Astrocyte (in vitro differentiated cells and primary cell): ENCODE data around the gene TAF1B. TPM values are rescaled to one million over a fixed set of nuclear protein-coding genes. Genes with fewer than 3 reads are reported as not detected.

Experiments used
- DNase-seq: peaks from one replicate; pipeline ENCODE4 v3.0.0-alpha.2; 2010; ENCODE audit warnings: low read depth
- FAIRE-seq: peaks from 2 replicates; lab custom pipeline; 2011; peaks lifted over from hg19 to GRCh38; lab: Jason Lieb, UNC
- H2AFZ ChIP-seq: 2 replicates; pipeline ENCODE4 v1.6.0; 2012; ENCODE audit warnings: low read depth, low read length, inconsistent platforms
- H3K27ac ChIP-seq: 2 replicates; pipeline ENCODE4 v1.5.1; 2011; ENCODE audit warnings: low read depth, low read length, inconsistent platforms
- H3K27me3 ChIP-seq: 2 replicates; pipeline ENCODE4 v1.6.0; 2011; ENCODE audit warnings: low read length, inconsistent platforms; ENCODE audit not compliant: insufficient read depth
- H3K36me3 ChIP-seq: 2 replicates; pipeline ENCODE4 v1.5.1; 2011; ENCODE audit warnings: low read length, inconsistent platforms; ENCODE audit not compliant: insufficient read depth
- H3K4me1 ChIP-seq: 2 replicates; pipeline ENCODE4 v1.5.1; 2011; ENCODE audit warnings: low read length, inconsistent platforms; ENCODE audit not compliant: insufficient read depth
- H3K4me2 ChIP-seq: 2 replicates; pipeline ENCODE4 v1.6.0; 2012; ENCODE audit warnings: low read length, inconsistent platforms
- H3K4me3 ChIP-seq: 2 replicates; pipeline ENCODE4 v1.5.1; 2011; ENCODE audit warnings: low read depth, mild to moderate bottlenecking, low read length, inconsistent platforms; ENCODE audit not compliant: insufficient read depth
- H3K79me2 ChIP-seq: 2 replicates; pipeline ENCODE4 v1.6.0; 2012; ENCODE audit warnings: mild to moderate bottlenecking, low read length, inconsistent platforms; ENCODE audit not compliant: insufficient read depth
- H3K9ac ChIP-seq: 2 replicates; pipeline ENCODE4 v1.6.0; 2012; ENCODE audit warnings: mild to moderate bottlenecking, low read length, inconsistent platforms
- H3K9me3 ChIP-seq: 2 replicates; pipeline ENCODE4 v1.5.1; 2012; ENCODE audit warnings: low read depth, mild to moderate bottlenecking, low read length, inconsistent platforms; ENCODE audit not compliant: insufficient read depth
- H4K20me1 ChIP-seq: 2 replicates; pipeline ENCODE4 v1.6.0; 2012; ENCODE audit warnings: low read length, inconsistent platforms; ENCODE audit not compliant: insufficient read depth
- H3K27ac Mint-ChIP-seq: one replicate; pipeline ENCODE4 v1.8.0; 2021; ENCODE audit warnings: mild to moderate bottlenecking, mixed read lengths; ENCODE audit not compliant: unreplicated experiment
- H3K27me3 Mint-ChIP-seq: one replicate; pipeline ENCODE4 v1.8.0; 2021; ENCODE audit warnings: low read depth, mixed read lengths; ENCODE audit not compliant: unreplicated experiment
- H3K36me3 Mint-ChIP-seq: one replicate; pipeline ENCODE4 v1.8.0; 2021; ENCODE audit warnings: low read depth, mixed read lengths; ENCODE audit not compliant: unreplicated experiment
- H3K4me1 Mint-ChIP-seq: one replicate; pipeline ENCODE4 v1.8.0; 2021; ENCODE audit warnings: low read depth, mixed read lengths; ENCODE audit not compliant: unreplicated experiment
- H3K4me3 Mint-ChIP-seq: one replicate; pipeline ENCODE4 v1.8.0; 2021; ENCODE audit warnings: mild to moderate bottlenecking, moderate library complexity, mixed read lengths; ENCODE audit not compliant: unreplicated experiment
- H3K9me3 Mint-ChIP-seq: one replicate; pipeline ENCODE4 v1.8.0; 2021; ENCODE audit warnings: mild to moderate bottlenecking, mixed read lengths; ENCODE audit not compliant: unreplicated experiment
- CTCF ChIP-seq: IDR thresholded peaks from 2 replicates; pipeline ENCODE4 v1.5.1; 2011; ENCODE audit warnings: low read depth, mild to moderate bottlenecking, inconsistent platforms, low read length, moderate library complexity; ENCODE audit not compliant: insufficient read depth
- EZH2 ChIP-seq: IDR thresholded peaks from 2 replicates; pipeline ENCODE4 v1.6.1; 2012; ENCODE audit warnings: mild to moderate bottlenecking, low read length, inconsistent platforms; ENCODE audit not compliant: insufficient read depth
- total RNA-seq: library from RNA; stranded (reverse); gene quantifications from 2 replicates; pipeline ENCODE4 v1.2.1, GENCODE V29; 2021

TAF1B gene
- total RNA-seq, 1 donor from 2014 or later = 14.5 TPM

- no peak overlapping the region for H3K9ac ChIP-seq
- H3K9me3 Mint-ChIP-seq = no peaks in the 10 kb centered on the region
- peaks cover 14% of the 10 kb centered on the region for H3K4me1 ChIP-seq
- no peaks in the 10 kb centered on the region for H3K27me3 Mint-ChIP-seq
- H3K4me2 ChIP-seq = no peak overlapping the region
- H3K36me3 ChIP-seq = peaks cover 9% of the 10 kb centered on the region
- no peaks in the 10 kb centered on the region for H4K20me1 ChIP-seq
- peaks cover 21% of the 10 kb centered on the region for H3K4me1 Mint-ChIP-seq
- H3K79me2 ChIP-seq = no peaks in the 10 kb centered on the region
- H3K27me3 ChIP-seq = no peaks in the 10 kb centered on the region
- H3K27ac ChIP-seq = no peak overlapping the region
- peaks cover 10% of the 10 kb centered on the region for H3K36me3 Mint-ChIP-seq
- no peaks in the 10 kb centered on the region for H3K9me3 ChIP-seq
- no peak overlapping the region for H2AFZ ChIP-seq
- H3K27ac Mint-ChIP-seq = no peak overlapping the region
- H3K4me3 ChIP-seq = no peak overlapping the region
- FAIRE-seq (no peak), DNase-seq (no peak)
- no peak overlapping the region for H3K4me3 Mint-ChIP-seq
- TF ChIP-seq EZH2 = no peak
- no peak for TF ChIP-seq CTCF
These were observed 94.0 kb downstream of the TAF1B start for GRCh38 chr2:9937258-9937657.

DNA sequence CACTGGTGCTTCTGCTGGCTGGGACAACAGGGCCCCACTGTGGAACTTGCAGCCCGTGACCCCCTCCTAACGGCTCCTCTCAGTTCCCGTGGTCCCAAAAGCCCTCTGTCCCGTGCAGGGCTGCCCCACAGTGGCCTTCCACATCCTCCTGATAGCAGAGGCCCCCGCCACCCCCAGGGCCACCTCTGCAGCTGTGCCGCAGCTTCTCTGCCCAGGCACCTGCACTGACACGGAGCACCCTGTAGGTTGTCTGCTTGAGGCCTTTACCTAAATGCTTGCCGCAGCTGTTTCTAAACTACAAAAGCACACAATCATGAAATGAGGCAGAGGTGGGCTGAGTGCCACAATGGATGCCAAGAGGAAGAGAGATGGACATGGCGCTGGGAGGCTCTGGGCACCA lies 94.7 kb downstream of the TAF1B start:
- no peak overlapping the region for H3K27ac Mint-ChIP-seq

More for the DNA sequence above, 94.7 kb downstream of the TAF1B start:
- Histone ChIP-seq H3K27ac (no peak overlapping the region), H3K4me2 (no peak overlapping the region), H3K79me2 (no peaks in the 10 kb centered on the region), H3K4me1 (peaks cover 14% of the 10 kb centered on the region), H4K20me1 (no peaks in the 10 kb centered on the region), H3K36me3 (peaks cover 9% of the 10 kb centered on the region), H3K9ac (no peak overlapping the region), H2AFZ (no peak overlapping the region), H3K4me3 (no peak overlapping the region), H3K27me3 (no peaks in the 10 kb centered on the region), H3K9me3 (no peaks in the 10 kb centered on the region)
- no peak for FAIRE-seq
- H3K9me3 Mint-ChIP-seq = no peaks in the 10 kb centered on the region
- no peak overlapping the region for H3K4me3 Mint-ChIP-seq
- H3K36me3 Mint-ChIP-seq = peaks cover 5% of the 10 kb centered on the region
- peaks cover 21% of the 10 kb centered on the region for H3K4me1 Mint-ChIP-seq
- H3K27me3 Mint-ChIP-seq = no peaks in the 10 kb centered on the region
- TF ChIP-seq EZH2 (no peak), CTCF (no peak)
- DNase-seq = no peak
